ENCODE results near the gene ACP2. TPM values are rescaled to one million over a fixed set of nuclear protein-coding genes. Genes with fewer than 3 reads are reported as not detected.
A peak's percentile ranks its signal among the peaks of the same experiment; 100 is the strongest.
"Not testable (repeated sequence)": the region's sequence is repeated elsewhere in the genome, so short reads cannot be mapped to it uniquely, and the experiment has no call there.

The ACP2 gene
- total RNA-seq, 6 experiments from 2014 or later, result 53.3 to 173 (median 64.1) TPM

DNA sequence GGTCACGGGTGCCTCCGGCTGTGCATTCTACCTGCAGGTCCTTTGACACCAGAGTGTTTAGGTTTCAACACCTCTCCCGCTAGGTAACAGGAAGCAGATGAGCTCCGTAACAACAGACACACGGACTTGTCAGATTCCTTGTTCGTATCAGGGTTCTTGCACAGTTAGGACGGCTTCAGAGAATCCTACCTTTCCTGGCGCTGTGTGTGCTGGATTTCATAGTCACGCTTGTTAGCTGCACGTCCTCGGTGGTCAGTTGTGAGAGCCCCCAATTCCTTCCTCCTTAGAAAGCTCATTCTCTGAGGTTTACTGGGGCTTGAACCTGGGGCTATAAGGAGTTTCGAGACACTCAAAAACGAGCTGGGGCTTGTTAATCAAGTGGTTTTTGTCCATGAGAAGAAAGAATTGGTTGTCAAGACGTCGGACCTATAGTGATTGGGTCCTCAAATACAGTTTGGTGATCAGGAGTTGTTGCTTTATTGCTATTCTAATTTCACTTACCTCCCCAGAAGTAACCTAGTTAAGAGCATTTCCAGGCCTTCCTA, 33.2 kb downstream of the ACP2 start:
- Histone ChIP-seq H3K36me3 (no peaks in the 10 kb centered on the region), H3K9me3 (no peaks in the 10 kb centered on the region), H3K4me3 (peak overlapping the region; percentile 62 to 89 (median 64)), H3K27ac (peak overlapping the region; percentile 86 to 89 (median 89)), H3K4me1 (peaks cover 0 to 17% (median 6%) of the 10 kb centered on the region in 4 donors), H3K27me3 (no peaks in the 10 kb centered on the region)
- WGBS (ENCODE audit: insufficient coverage, low coverage, low lambda C conversion rate, missing lambda C conversion rate), result 3% methylated on average over 10 of the region's 15 CpGs
- peak in 1 of 4 donors; percentile 44 for ATAC-seq
- intact Hi-C loops (cut with DNase I), result no loop called here
- TF ChIP-seq, protein P1, sequence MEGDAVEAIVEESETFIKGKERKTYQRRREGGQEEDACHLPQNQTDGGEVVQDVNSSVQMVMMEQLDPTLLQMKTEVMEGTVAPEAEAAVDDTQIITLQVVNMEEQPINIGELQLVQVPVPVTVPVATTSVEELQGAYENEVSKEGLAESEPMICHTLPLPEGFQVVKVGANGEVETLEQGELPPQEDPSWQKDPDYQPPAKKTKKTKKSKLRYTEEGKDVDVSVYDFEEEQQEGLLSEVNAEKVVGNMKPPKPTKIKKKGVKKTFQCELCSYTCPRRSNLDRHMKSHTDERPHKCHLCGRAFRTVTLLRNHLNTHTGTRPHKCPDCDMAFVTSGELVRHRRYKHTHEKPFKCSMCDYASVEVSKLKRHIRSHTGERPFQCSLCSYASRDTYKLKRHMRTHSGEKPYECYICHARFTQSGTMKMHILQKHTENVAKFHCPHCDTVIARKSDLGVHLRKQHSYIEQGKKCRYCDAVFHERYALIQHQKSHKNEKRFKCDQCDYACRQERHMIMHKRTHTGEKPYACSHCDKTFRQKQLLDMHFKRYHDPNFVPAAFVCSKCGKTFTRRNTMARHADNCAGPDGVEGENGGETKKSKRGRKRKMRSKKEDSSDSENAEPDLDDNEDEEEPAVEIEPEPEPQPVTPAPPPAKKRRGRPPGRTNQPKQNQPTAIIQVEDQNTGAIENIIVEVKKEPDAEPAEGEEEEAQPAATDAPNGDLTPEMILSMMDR (IDR thresholded peaks at IDR 0.05), result no peak
- peak; percentile 16 for TF ChIP-seq POLR2A (IDR thresholded peaks at IDR 0.05)
- no peak for DNase-seq

DNA sequence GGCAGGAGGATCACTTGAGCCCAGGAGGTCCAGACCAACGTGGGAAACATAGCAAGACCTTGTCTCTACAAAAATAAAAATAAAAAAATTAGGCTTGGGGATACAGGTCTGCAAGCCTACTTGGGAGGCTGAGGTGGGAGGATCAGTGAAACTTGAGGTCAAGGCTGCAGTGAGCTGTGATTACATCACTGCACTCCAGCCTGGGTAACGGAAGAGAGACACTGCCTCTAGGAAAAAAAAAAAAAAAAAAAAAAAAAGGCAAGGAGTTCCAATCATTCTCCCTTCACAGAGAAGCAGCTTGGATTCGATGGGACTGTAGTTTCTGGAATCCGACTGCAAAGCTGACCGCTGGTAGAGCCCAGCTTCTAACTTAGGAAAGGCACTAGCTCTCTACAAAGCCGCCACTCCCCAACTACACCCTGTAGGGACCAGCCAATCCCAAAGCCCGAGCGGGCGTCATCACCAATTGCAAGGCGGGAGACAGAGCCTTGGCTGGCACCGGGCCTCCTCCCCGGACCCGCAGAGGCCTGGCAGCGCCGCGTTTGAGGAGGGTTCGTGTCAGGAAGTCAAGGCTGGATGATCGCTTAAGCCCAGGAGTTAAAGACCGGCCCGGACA, 34.6 kb downstream of the ACP2 start:
- H3K4me1 ChIP-seq, result peaks cover 0 to 17% (median 6%) of the 10 kb centered on the region in 4 donors
- intact Hi-C loops (cut with DNase I), result no loop called here
- DNase-seq, result peak; percentile 95 to 97 (median 96)

DNA sequence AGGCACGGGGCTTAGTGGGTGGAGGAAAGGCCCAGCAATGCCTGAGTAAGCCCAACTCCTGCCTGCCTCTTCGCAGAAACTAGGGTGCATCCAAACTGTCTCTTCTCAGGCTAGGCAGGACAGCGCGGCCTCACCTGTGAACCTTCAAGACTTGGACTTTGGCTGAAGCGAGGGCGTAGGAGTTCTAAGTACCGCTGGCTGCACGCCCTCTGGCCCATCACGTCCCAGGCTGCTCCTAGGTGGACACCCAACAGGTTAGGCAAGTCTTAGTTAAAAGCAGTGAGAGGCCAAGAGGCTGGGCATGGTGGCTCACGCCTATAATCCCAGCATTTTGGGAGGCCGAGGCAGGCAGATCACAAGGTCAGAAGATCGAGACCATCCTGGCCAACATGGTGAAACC, 35.7 kb downstream of the ACP2 start:
- H3K27me3 ChIP-seq, result no peaks in the 10 kb centered on the region
- ATAC-seq (no peak), DNase-seq (peak in 1 of 3 donors; percentile 67)
- no peaks in the 10 kb centered on the region for H3K9me3 ChIP-seq
- intact Hi-C loops (cut with DNase I), result no loop called here
- peaks cover 0 to 25% (median 6%) of the 10 kb centered on the region in 4 donors for H3K4me1 ChIP-seq
- H3K36me3 ChIP-seq, result no peaks in the 10 kb centered on the region
- 58% methylated on average over 4 of the region's 12 CpGs for WGBS (ENCODE audit: insufficient coverage, low coverage, low lambda C conversion rate, missing lambda C conversion rate)
- no peak overlapping the region for H3K27ac ChIP-seq
- TF ChIP-seq, protein P1 (IDR thresholded peaks at IDR 0.05), result no peak
- no peak for TF ChIP-seq POLR2A (IDR thresholded peaks at IDR 0.05)
- no peak overlapping the region for H3K4me3 ChIP-seq

More for the DNA sequence above, 34.6 kb downstream of the ACP2 start:
- Histone ChIP-seq H3K27me3 (no peaks in the 10 kb centered on the region), H3K36me3 (no peaks in the 10 kb centered on the region), H3K27ac (peak overlapping the region; percentile 86 to 89 (median 89)), H3K4me3 (peak overlapping the region; percentile 62 to 89 (median 64)), H3K9me3 (no peaks in the 10 kb centered on the region)
- TF ChIP-seq POLR2A (IDR thresholded peaks at IDR 0.05), result peak; percentile 70
- TF ChIP-seq, protein P1 (IDR thresholded peaks at IDR 0.05), result no peak
- WGBS (ENCODE audit: insufficient coverage, low coverage, low lambda C conversion rate, missing lambda C conversion rate), result 8% methylated on average over 10 of the region's 20 CpGs
- ATAC-seq, result peak; percentile 87 to 95 (median 90)

DNA sequence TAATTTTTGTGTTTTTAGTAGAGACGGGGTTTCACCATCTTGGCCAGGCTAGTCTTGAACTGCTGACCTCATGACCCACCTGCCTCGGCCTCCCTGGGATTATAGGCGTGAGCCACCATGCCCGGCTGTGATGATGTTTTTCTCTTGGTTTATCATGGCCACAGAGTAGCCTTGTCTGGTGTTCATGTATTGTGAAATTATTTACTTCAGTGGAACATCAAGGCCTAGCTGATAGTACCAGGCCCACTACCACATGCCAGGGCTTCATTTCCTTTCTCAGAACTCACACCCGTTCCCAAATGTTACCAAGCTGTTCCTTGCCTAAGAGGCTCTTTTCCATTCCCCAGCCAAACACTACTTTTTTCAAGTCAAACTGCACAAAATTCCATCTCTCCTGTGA, 40.0 kb downstream of the ACP2 start:
- Histone ChIP-seq H3K9me3 (no peaks in the 10 kb centered on the region), H3K36me3 (no peaks in the 10 kb centered on the region), H3K4me3 (no peak overlapping the region), H3K27me3 (no peaks in the 10 kb centered on the region), H3K4me1 (peaks cover 0 to 8% (median 0%) of the 10 kb centered on the region in 4 donors), H3K27ac (no peak overlapping the region)
- DNase-seq (no peak), ATAC-seq (peak; percentile 66 to 86 (median 72))
- intact Hi-C loops (cut with DNase I), result loop anchor here in 1 of 2 donors (10.0 kb wide), 1 partner anchor 64 kb away; no protein-coding TSS in a partner anchor
- 60% methylated on average over 3 of the region's 5 CpGs for WGBS (ENCODE audit: insufficient coverage, low coverage, low lambda C conversion rate, missing lambda C conversion rate)
- TF ChIP-seq POLR2A (IDR thresholded peaks at IDR 0.05), result no peak
- TF ChIP-seq, protein P1 (IDR thresholded peaks at IDR 0.05), result no peak

DNA sequence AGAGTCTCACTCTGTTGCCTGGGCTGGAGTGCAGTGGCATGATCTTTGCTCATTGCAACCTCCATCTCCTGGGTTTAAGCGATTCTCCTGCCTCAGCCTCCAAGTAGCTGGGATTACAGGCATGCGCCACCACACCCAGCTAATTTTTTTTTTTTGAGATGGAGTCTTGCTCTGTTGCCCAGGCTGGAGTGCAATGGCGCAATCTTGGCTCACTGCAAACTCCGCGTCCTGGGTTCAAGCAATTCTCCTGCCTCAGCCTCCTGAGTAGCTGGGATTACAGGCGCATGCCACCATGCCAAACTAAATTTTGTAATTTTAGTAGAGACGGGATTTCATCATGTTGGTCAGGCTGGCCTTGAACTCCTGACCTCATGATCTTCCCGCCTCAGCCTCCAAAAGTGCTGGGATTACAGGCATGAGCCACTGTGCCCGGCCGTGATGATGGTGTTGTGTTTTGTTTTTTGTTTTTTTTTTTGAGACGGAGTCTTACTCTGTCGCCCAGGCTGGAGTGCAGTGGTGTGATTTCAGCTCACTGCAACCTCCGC, 40.5 kb downstream of the ACP2 start:
- peak in 1 of 4 donors; percentile 39 for ATAC-seq
- not testable (repeated sequence) for H3K4me1 ChIP-seq, H3K4me3 ChIP-seq, H3K36me3 ChIP-seq, H3K27ac ChIP-seq, DNase-seq, H3K9me3 ChIP-seq, H3K27me3 ChIP-seq
- 49% methylated on average over 9 of the region's 13 CpGs for WGBS (ENCODE audit: insufficient coverage, low coverage, low lambda C conversion rate, missing lambda C conversion rate)
- intact Hi-C loops (cut with DNase I), result loop anchor here in 1 of 2 donors (10.0 kb wide), 1 partner anchor 63 kb away; no protein-coding TSS in a partner anchor
